ENCODE measurements around the gene CPNE1.

Gene CPNE1

DNA sequence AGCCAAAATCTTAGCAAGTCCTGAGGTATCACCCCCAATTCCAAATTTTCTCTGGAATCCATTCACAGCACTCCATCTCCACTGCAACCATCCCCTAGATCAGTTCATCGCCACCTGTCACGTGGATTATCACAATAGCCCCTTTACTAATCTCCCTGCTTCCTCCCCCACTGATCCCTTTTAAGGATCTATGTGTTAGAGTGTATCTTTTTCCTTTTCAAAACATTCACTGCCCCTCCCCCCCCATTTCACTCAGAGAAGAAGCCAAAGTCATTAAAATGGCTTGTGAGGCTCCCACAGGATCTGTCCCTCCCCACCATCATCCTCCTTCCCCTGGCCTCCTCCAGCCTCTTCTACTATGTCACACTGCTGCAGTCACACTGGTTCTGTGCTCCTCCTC is 67.5 kb downstream of the CPNE1 start:
- Mint-ChIP-seq H3K27me3 (ENCODE audit: low read depth) (peaks cover 49% of the 10 kb centered on the region), H3K9me3 (no peaks in the 10 kb centered on the region), H3K27ac (no peak overlapping the region), H3K36me3 (ENCODE audit: low read depth) (no peaks in the 10 kb centered on the region), H3K4me3 (no peak overlapping the region), H3K4me1 (ENCODE audit: low read depth) (peaks cover 3% of the 10 kb centered on the region)

GRCh38 chr20:35595901-35596300 is 68.8 kb downstream of the CPNE1 start:
- no peaks in the 10 kb centered on the region for H3K9me3 Mint-ChIP-seq

GRCh38 chr20:35595456-35595855 is 69.2 kb downstream of the CPNE1 start:
- no peaks in the 10 kb centered on the region for H3K36me3 Mint-ChIP-seq (ENCODE audit: low read depth)
- peaks cover 39% of the 10 kb centered on the region for H3K27me3 Mint-ChIP-seq (ENCODE audit: low read depth)
- no peak overlapping the region for H3K4me3 Mint-ChIP-seq

More at GRCh38 chr20:35595901-35596300, 68.8 kb downstream of the CPNE1 start:
- H3K27ac Mint-ChIP-seq: no peak overlapping the region
- H3K27me3 Mint-ChIP-seq (ENCODE audit: low read depth): peaks cover 43% of the 10 kb centered on the region
- no peaks in the 10 kb centered on the region for H3K36me3 Mint-ChIP-seq (ENCODE audit: low read depth)
- H3K4me1 Mint-ChIP-seq (ENCODE audit: low read depth): no peaks in the 10 kb centered on the region
- H3K4me3 Mint-ChIP-seq: no peak overlapping the region

DNA sequence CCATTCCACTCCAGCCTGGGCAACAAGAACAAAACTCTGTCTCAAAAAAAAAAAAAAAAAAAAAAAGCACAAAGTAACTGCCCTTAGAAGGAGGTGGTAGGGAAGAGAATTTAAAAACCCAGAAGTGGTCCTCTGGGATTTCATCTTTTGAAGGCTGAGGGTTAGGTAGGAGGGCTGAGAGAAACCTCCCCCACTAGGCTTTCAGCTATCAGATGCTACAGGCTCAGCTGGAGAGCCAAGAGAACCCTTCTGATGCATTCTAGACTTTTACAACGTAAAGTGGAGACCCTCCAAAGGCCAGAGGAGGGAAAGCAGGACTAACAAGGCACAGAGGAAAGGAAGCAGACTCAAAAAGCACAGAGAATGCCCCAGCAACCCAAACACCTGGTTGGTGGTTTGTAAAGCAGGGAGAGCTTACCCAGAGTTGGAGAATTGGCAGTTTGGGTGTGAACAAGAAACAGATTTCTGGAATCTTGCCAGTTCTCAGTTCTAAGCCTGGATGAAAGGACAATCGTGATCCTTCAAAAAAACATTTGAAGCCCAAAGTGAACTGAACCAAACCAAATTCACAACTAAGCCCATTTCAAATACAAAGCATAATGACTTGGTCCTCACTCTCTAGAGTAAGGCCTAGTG is 72.2 kb downstream of the CPNE1 start:
- Mint-ChIP-seq H3K27ac (no peak overlapping the region), H3K4me1 (ENCODE audit: low read depth) (no peaks in the 10 kb centered on the region), H3K36me3 (ENCODE audit: low read depth) (no peaks in the 10 kb centered on the region), H3K9me3 (no peaks in the 10 kb centered on the region), H3K27me3 (ENCODE audit: low read depth) (peaks cover 14% of the 10 kb centered on the region), H3K4me3 (no peak overlapping the region)

More at GRCh38 chr20:35595456-35595855, 69.2 kb downstream of the CPNE1 start:
- Mint-ChIP-seq H3K4me1 (ENCODE audit: low read depth) (no peaks in the 10 kb centered on the region), H3K27ac (no peak overlapping the region), H3K9me3 (no peaks in the 10 kb centered on the region)

DNA sequence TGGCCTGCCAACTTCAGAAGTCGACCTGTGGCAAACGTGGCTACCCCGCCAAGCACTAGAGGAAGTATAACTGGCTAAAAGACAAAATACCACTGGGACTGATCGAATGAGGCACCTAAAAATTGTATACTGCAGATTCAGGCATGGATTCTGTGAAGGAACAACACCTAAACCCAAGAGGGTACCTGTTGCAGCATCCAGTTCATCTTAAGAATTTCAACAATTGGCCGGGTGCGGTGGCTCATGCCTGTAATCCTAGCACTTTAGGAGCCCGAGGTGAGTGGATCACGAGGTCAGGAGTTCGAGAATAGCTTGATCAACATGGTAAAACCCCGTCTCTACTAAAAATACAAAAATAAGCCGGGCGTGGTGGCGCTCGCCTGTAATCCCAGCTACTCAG is 76.3 kb downstream of the CPNE1 start:
- H3K9me3 Mint-ChIP-seq: no peaks in the 10 kb centered on the region
- no peaks in the 10 kb centered on the region for H3K36me3 Mint-ChIP-seq (ENCODE audit: low read depth)
- peaks cover 4% of the 10 kb centered on the region for H3K27me3 Mint-ChIP-seq (ENCODE audit: low read depth)
- H3K4me1 Mint-ChIP-seq (ENCODE audit: low read depth): no peaks in the 10 kb centered on the region
- no peak overlapping the region for H3K4me3 Mint-ChIP-seq
- no peak overlapping the region for H3K27ac Mint-ChIP-seq

DNA sequence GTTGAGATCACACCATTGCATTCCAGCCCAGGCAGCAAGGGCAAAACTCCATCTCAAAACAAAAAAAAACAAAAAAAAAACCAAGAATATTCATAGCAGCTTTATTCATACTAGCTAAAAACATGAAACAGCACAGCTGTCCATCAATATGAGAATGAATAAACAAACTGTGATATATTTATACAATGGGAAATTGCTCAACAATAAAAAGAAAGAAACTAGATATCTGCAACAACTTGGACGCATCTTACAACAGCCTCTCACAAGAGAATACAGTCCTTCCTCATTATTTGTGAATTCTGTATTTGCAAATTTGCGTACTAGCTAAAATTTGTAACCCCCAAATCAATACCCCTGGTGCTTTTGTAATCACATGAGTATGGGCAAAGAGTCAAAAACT is 77.3 kb downstream of the CPNE1 start:
- H3K27me3 Mint-ChIP-seq (ENCODE audit: low read depth): peaks cover 2% of the 10 kb centered on the region

GRCh38 chr20:35586751-35587425 is 77.8 kb downstream of the CPNE1 start:
- H3K27ac Mint-ChIP-seq: no peak overlapping the region

More for the DNA sequence above, 77.3 kb downstream of the CPNE1 start:
- Mint-ChIP-seq H3K27ac (no peak overlapping the region), H3K4me1 (ENCODE audit: low read depth) (no peaks in the 10 kb centered on the region), H3K36me3 (ENCODE audit: low read depth) (no peaks in the 10 kb centered on the region), H3K4me3 (no peak overlapping the region), H3K9me3 (no peaks in the 10 kb centered on the region)

DNA sequence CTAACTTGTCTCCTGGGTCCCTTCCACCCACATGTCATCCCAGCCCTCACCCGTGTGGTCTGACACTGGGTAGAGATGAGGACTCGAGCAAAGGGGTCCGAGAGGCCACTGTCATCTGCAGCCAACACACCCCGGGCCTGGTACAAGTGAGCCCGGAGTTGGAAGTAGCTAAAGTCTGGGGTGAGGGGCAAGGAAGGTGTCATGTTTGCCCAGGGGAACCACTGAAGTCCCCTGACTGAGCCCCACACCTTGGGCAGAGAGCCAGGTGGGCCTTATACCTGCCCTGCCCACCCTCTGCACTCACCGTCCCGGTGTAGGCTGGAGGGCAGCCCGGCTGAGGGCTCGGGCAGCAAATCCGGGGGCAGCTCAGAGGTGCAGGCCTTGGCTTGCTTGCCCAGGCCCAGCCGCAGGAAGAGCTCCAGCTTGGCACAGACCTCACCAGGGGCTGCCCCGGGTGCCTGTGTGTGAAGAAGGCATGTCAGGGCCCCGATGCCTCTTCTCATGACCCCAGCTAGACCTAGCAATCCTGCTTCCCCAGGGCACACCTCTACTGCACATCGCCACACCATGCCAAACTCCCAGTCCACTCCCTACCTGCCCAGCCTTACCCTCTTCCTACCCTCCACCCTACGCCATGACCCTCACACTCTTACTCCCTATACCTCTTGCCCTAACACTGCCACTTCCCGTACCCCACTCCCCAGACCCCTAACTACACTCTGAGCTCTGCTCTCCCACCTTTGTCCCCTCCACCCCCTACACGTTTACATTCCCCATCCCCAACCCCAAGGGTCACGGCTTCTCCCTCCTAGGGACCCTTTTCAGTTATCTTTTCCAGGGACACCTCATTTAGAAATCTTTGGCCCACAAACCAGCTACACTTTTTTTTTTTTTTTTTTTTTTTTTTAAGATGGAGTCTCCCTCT is 80.8 kb downstream of the CPNE1 start:
- no peaks in the 10 kb centered on the region for H3K36me3 Mint-ChIP-seq (ENCODE audit: low read depth)
- no peaks in the 10 kb centered on the region for H3K4me1 Mint-ChIP-seq (ENCODE audit: low read depth)
- H3K27ac Mint-ChIP-seq: no peak overlapping the region
- H3K9me3 Mint-ChIP-seq: no peaks in the 10 kb centered on the region
- H3K4me3 Mint-ChIP-seq: no peak overlapping the region
- no peaks in the 10 kb centered on the region for H3K27me3 Mint-ChIP-seq (ENCODE audit: low read depth)

More at GRCh38 chr20:35586751-35587425, 77.8 kb downstream of the CPNE1 start:
- Mint-ChIP-seq H3K4me3 (no peak overlapping the region), H3K9me3 (no peaks in the 10 kb centered on the region), H3K27me3 (ENCODE audit: low read depth) (no peaks in the 10 kb centered on the region), H3K4me1 (ENCODE audit: low read depth) (no peaks in the 10 kb centered on the region), H3K36me3 (ENCODE audit: low read depth) (no peaks in the 10 kb centered on the region)

- Mint-ChIP-seq H3K4me1 (ENCODE audit: low read depth) (no peaks in the 10 kb centered on the region), H3K27me3 (ENCODE audit: low read depth) (no peaks in the 10 kb centered on the region), H3K9me3 (no peaks in the 10 kb centered on the region), H3K27ac (no peak overlapping the region), H3K4me3 (no peak overlapping the region), H3K36me3 (ENCODE audit: low read depth) (no peaks in the 10 kb centered on the region)
Observed at GRCh38 chr20:35582741-35583404, 81.8 kb downstream of the CPNE1 start.

DNA sequence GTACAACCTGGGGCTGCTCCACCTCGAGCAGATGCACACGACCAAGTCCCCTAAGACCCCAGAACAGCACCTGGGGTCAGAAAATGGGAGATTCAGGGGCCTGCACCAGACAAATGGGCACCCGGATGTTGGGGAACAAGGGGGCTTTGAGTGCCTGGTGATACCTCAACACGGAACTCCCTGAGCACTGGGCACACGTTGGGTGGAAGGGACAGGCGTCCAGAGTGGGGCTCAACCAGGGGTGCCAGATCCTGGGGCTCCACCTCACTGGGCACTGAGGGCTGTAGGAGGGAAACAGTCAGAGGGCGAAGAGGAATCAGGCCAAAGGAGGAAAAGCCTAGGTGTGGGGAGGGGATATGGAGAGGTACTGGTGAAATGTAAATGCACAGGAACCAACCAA is 82.6 kb downstream of the CPNE1 start:
- Mint-ChIP-seq H3K4me1 (ENCODE audit: low read depth) (no peaks in the 10 kb centered on the region), H3K9me3 (no peaks in the 10 kb centered on the region), H3K27ac (no peak overlapping the region), H3K27me3 (ENCODE audit: low read depth) (no peaks in the 10 kb centered on the region), H3K4me3 (no peak overlapping the region), H3K36me3 (ENCODE audit: low read depth) (no peaks in the 10 kb centered on the region)

DNA sequence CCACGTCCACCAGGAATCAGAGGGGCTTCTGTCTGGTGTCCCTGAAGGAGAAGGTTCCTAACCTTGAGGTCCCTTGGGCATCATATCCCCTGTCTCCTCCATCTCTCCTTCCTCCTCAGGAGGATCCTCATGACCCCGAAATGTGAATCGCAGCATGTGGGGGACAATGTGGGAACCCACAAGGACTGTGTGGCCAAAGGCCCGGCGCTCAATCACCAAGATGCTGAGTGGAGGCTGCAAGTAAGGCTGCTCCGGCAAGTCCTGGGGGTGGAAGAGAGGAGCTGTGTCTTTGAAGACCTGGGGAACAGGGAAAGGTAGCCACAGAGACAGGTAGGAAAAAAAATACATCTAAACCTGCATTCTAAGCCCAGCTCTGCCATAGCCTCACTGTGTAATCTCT is 85.5 kb downstream of the CPNE1 start:
- no peak overlapping the region for H3K27ac Mint-ChIP-seq
- H3K36me3 Mint-ChIP-seq (ENCODE audit: low read depth): peaks cover 1% of the 10 kb centered on the region
- no peaks in the 10 kb centered on the region for H3K9me3 Mint-ChIP-seq
- H3K4me3 Mint-ChIP-seq: no peak overlapping the region
- no peaks in the 10 kb centered on the region for H3K4me1 Mint-ChIP-seq (ENCODE audit: low read depth)
- peaks cover 5% of the 10 kb centered on the region for H3K27me3 Mint-ChIP-seq (ENCODE audit: low read depth)

DNA sequence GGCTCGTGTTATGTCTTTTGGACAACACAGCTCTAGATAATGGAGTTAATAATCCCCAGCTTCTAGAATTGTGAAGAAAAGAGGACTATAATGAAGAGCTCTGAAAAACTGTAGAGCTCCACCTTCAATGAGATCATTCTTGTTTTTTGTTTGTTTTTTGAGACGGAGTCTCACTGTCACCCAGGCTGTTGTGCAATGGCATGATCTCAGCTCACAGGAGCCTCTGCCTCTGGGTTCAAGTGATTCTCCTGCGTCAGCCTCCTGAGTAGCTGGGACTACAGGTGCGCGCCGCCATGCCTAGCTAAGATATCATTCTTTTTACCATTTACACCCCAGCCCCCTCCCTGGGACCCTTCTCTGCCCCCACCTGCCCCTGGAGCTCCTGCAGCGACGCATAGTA is 86.2 kb downstream of the CPNE1 start:
- H3K4me3 Mint-ChIP-seq: no peak overlapping the region
- no peak overlapping the region for H3K27ac Mint-ChIP-seq
- H3K27me3 Mint-ChIP-seq (ENCODE audit: low read depth): peaks cover 5% of the 10 kb centered on the region
- H3K36me3 Mint-ChIP-seq (ENCODE audit: low read depth): peaks cover 4% of the 10 kb centered on the region
- H3K4me1 Mint-ChIP-seq (ENCODE audit: low read depth): no peaks in the 10 kb centered on the region
- no peaks in the 10 kb centered on the region for H3K9me3 Mint-ChIP-seq

DNA sequence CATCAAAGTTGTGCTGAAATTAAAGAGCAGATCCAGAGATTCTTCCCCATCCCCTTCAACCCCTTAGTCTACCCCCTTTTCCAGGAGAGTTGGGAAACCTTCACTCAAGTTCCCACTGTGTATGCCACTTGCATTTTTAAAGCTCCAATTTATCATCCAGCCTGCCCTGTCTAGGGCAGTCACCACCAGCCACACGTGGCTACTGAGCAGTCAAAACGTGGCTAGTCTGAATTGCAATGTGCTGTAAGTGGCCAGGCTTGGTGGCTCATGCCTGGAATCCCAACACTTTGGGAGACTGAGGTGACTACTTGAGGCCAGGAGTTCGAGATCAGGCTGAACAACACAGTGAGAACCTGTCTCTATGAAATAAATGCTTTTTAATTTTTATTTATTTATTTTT is 87.9 kb downstream of the CPNE1 start:
- Mint-ChIP-seq H3K9me3 (peaks cover 5% of the 10 kb centered on the region), H3K4me3 (no peak overlapping the region), H3K27ac (no peak overlapping the region), H3K4me1 (ENCODE audit: low read depth) (no peaks in the 10 kb centered on the region), H3K36me3 (ENCODE audit: low read depth) (peaks cover 4% of the 10 kb centered on the region), H3K27me3 (ENCODE audit: low read depth) (peaks cover 5% of the 10 kb centered on the region)
